Panc1 (cell line): ENCODE measurements around the gene CACNA1B. TPM values are rescaled to one million over a fixed set of nuclear protein-coding genes. Genes with fewer than 3 reads are reported as not detected.

ENCODE experiments used
- ATAC-seq: fragments of 200-7000 bp; cut with Tn5 transposase; 2 replicates; pipeline ENCODE4 v1.9.1; 2020; ENCODE audit warnings: mild to moderate bottlenecking, moderate library complexity
- BruUV-seq: library from RNA; stranded (reverse); fragments of 400-500 nt; replicated peaks from 2 replicates; lab custom pipeline; 2021; lab: Mats Ljungman, UMichigan
- CTCF ChIA-PET: fragments of 300-600 bp; sonication (Branson Sonifier 250); formaldehyde crosslinking; loops from one replicate; lab custom pipeline; 2022; ENCODE audit warnings: antibody characterized with exemption; lab: Charles Lee
- POLR2A ChIA-PET: fragments of 300-600 bp; sonication (Branson Sonifier 250); formaldehyde crosslinking; loops from one replicate; lab custom pipeline; 2022; ENCODE audit warnings: antibody characterized with exemption; lab: Charles Lee
- DNase-seq: peaks from one replicate; pipeline ENCODE4 v3.0.0-alpha.2; 2010; ENCODE audit warnings: low read depth, low spot score
- H3K27ac ChIP-seq: 2 replicates; pipeline ENCODE4 v1.5.1; 2011; ENCODE audit warnings: mild to moderate bottlenecking, low read length, inconsistent platforms
- H3K27me3 ChIP-seq: fragments of 200-500 bp; sonication (Bioruptor generic); 2 replicates; pipeline ENCODE4 v1.6.0; 2014; ENCODE audit warnings: low read length, inconsistent platforms; ENCODE audit not compliant: control insufficient read depth, insufficient read depth
- H3K36me3 ChIP-seq: fragments of 200-500 bp; sonication (Bioruptor generic); 2 replicates; pipeline ENCODE4 v1.5.1; 2014; ENCODE audit warnings: inconsistent platforms, mild to moderate bottlenecking, low read length, moderate library complexity; ENCODE audit not compliant: control insufficient read depth, insufficient read depth
- H3K4me1 ChIP-seq: 2 replicates; pipeline ENCODE4 v1.5.1; 2011; ENCODE audit warnings: inconsistent platforms, mild to moderate bottlenecking, low read length, moderate library complexity; ENCODE audit not compliant: control insufficient read depth, insufficient read depth
- H3K4me3 ChIP-seq, 2 experiments: 2 replicates each; pipeline ENCODE4 v1.5.1; 2011 to 2012; ENCODE audit warnings: low read depth in 2 of 2, low read length in 2 of 2, mild to moderate bottlenecking in 2 of 2, inconsistent platforms in 1 of 2, moderate library complexity in 1 of 2
- H3K9me3 ChIP-seq: fragments of 200-500 bp; sonication (Bioruptor generic); 2 replicates; pipeline ENCODE4 v1.5.1; 2014; ENCODE audit warnings: low read depth, mild to moderate bottlenecking, inconsistent platforms, low read length, moderate library complexity; ENCODE audit not compliant: control insufficient read depth, insufficient read depth
- CTCF ChIP-seq: fragments of 450-650 bp; IDR thresholded peaks from 2 replicates; pipeline ENCODE4 v1.5.1; 2017; ENCODE audit warnings: mild to moderate bottlenecking
- POLR2AphosphoS5 ChIP-seq: IDR thresholded peaks from 2 replicates; pipeline ENCODE4 v1.6.1; 2012; ENCODE audit warnings: mild to moderate bottlenecking, low read depth, low read length, moderate library complexity
- REST ChIP-seq, 2 experiments: IDR thresholded peaks; 2 replicates each; pipeline ENCODE4 v1.6.1; 2011 to 2012; ENCODE audit warnings: low read depth in 2 of 2, control low read depth in 1 of 2, low read length in 1 of 2, mild to moderate bottlenecking in 1 of 2, moderate library complexity in 1 of 2; ENCODE audit not compliant: insufficient read depth in 1 of 2
- SIN3A ChIP-seq: IDR thresholded peaks from 2 replicates; pipeline ENCODE4 v1.6.1; 2012; ENCODE audit warnings: low read depth, mild to moderate bottlenecking, low read length, moderate library complexity, borderline replicate concordance; ENCODE audit not compliant: insufficient read depth
- TCF7L2 ChIP-seq: IDR thresholded peaks from 2 replicates; pipeline ENCODE4 v1.6.1; 2011; ENCODE audit warnings: mild to moderate bottlenecking, low read depth, low read length, inconsistent platforms
- in situ Hi-C: cut with HindIII; loops from 2 replicates; pipeline ENCODE4 v1.10.0; 2016; ENCODE audit warnings: low sequenced_read_pairs, low pct_unique_long_range_greater_than_20kb
- intact Hi-C: fragments of 100-400 bp; cut with micrococcal nuclease; formaldehyde crosslinking; loops from one replicate; pipeline ENCODE4 v1.10.0; 2022; ENCODE audit not compliant: unreplicated experiment
- total RNA-seq: library from RNA; stranded (reverse); gene quantifications from one replicate; pipeline ENCODE4 v1.2.1, GENCODE V29; 2021; ENCODE audit not compliant: unreplicated experiment

CACNA1B gene
- total RNA-seq, 1 experiment from 2014 or later: 0.49 TPM

- POLR2A ChIA-PET: no interaction called here
- CTCF ChIA-PET: no interaction called here
- ATAC-seq: no peak
- H3K4me1 ChIP-seq: no peaks in the 10 kb centered on the region
- no peaks in the 10 kb centered on the region for H3K27me3 ChIP-seq
- no peak for TF ChIP-seq POLR2AphosphoS5
- no peak for TF ChIP-seq REST (IDR thresholded peaks at IDR 0.05; ENCODE audit: insufficient read depth in 1 of 2, low read depth in 2 of 2, low read length in 1 of 2)
- TF ChIP-seq TCF7L2: no peak
- no peak for TF ChIP-seq CTCF
- no peak for TF ChIP-seq SIN3A
- H3K9me3 ChIP-seq: no peaks in the 10 kb centered on the region
- H3K4me3 ChIP-seq: no peak overlapping the region
- in situ Hi-C loops (no loop called here), intact Hi-C loops (no loop called here)
- no peak for DNase-seq
- BruUV-seq: no TSS peak
- H3K27ac ChIP-seq: no peak overlapping the region
- H3K36me3 ChIP-seq: no peaks in the 10 kb centered on the region
Measured at GRCh38 chr9:138060365-138060764, 182.8 kb downstream of the CACNA1B start.

- intact Hi-C loops (no loop called here), in situ Hi-C loops (no loop called here)
- CTCF ChIA-PET: no interaction called here
- POLR2A ChIA-PET: no interaction called here
- H3K27ac ChIP-seq: no peak overlapping the region
- H3K27me3 ChIP-seq: no peaks in the 10 kb centered on the region
- BruUV-seq: no TSS peak
- TF ChIP-seq REST (IDR thresholded peaks at IDR 0.05; ENCODE audit: insufficient read depth in 1 of 2, low read depth in 2 of 2, low read length in 1 of 2): no peak
- no peak for TF ChIP-seq CTCF
- no peak for TF ChIP-seq TCF7L2
- no peak for TF ChIP-seq SIN3A
- TF ChIP-seq POLR2AphosphoS5: no peak
- no peaks in the 10 kb centered on the region for H3K4me1 ChIP-seq
- no peaks in the 10 kb centered on the region for H3K9me3 ChIP-seq
- H3K4me3 ChIP-seq: no peak overlapping the region
- ATAC-seq (no peak), DNase-seq (no peak)
- no peaks in the 10 kb centered on the region for H3K36me3 ChIP-seq
Measured at GRCh38 chr9:138060881-138061280, 183.3 kb downstream of the CACNA1B start.
